DMS153 (cell line): ENCODE measurements around the gene KIDINS220.

Source experiments
- DNase-seq: peaks from one replicate; lab custom pipeline; 2025; lab: John Stamatoyannopoulos, UW

KIDINS220 gene

GRCh38 chr2:8805278-8806210 is 31.9 kb downstream of the KIDINS220 start:
- peak; percentile 5 for DNase-seq

GRCh38 chr2:8803658-8804379 is 33.6 kb downstream of the KIDINS220 start:
- DNase-seq = peak; percentile 77

GRCh38 chr2:8802741-8803140 is 34.7 kb downstream of the KIDINS220 start:
- DNase-seq = no peak

- no peak for DNase-seq
Observed at GRCh38 chr2:8800821-8801220, 36.6 kb downstream of the KIDINS220 start.

GRCh38 chr2:8800218-8800617 is 37.2 kb downstream of the KIDINS220 start:
- DNase-seq = no peak

GRCh38 chr2:8799004-8799403 is 38.4 kb downstream of the KIDINS220 start:
- DNase-seq = no peak

GRCh38 chr2:8798393-8798792 is 39.0 kb downstream of the KIDINS220 start:
- DNase-seq = no peak

- no peak for DNase-seq
Observed at GRCh38 chr2:8797682-8798081, 39.7 kb downstream of the KIDINS220 start.

- no peak for DNase-seq
Observed at GRCh38 chr2:8796878-8797550, 40.4 kb downstream of the KIDINS220 start.

- no peak for DNase-seq
Observed at GRCh38 chr2:8796315-8796848, 41.0 kb downstream of the KIDINS220 start.

GRCh38 chr2:8794923-8795825 is 42.2 kb downstream of the KIDINS220 start:
- no peak for DNase-seq

GRCh38 chr2:8790739-8791162 is 46.7 kb downstream of the KIDINS220 start:
- DNase-seq = no peak

- no peak for DNase-seq
Observed at GRCh38 chr2:8786463-8786862, 51.0 kb downstream of the KIDINS220 start.

GRCh38 chr2:8779795-8780671 is 57.4 kb downstream of the KIDINS220 start:
- no peak for DNase-seq

GRCh38 chr2:8774371-8774770 is 63.0 kb downstream of the KIDINS220 start:
- no peak for DNase-seq

- no peak for DNase-seq
Observed at GRCh38 chr2:8767324-8767723, 70.1 kb downstream of the KIDINS220 start.

GRCh38 chr2:8761529-8762164 is 75.8 kb downstream of the KIDINS220 start:
- DNase-seq = no peak

GRCh38 chr2:8756716-8757115 is 80.7 kb downstream of the KIDINS220 start:
- DNase-seq = no peak

GRCh38 chr2:8756230-8756629 is 81.2 kb downstream of the KIDINS220 start:
- no peak for DNase-seq
